T-cell (primary cell): ENCODE measurements around the gene GARIN5B. TPM values are rescaled to one million over a fixed set of nuclear protein-coding genes. Genes with fewer than 3 reads are reported as not detected.

Source experiments
- ATAC-seq, 4 experiments: fragments of 200-7000 bp in 3 of 4; fragments of 150-1000 bp in 1 of 4; cut with Tn5 transposase; replicated peaks in 1 of 4; 1 replicate in 3 of 4; 2 replicates in 1 of 4; pipeline ENCODE4 v1.10.0; 2021; ENCODE audit warnings: moderate library complexity in 3 of 4, mild to moderate bottlenecking in 2 of 4, moderate number of reproducible peaks in 1 of 4
- CTCF ChIA-PET, 2 donors: fragments of 300-600 bp; sonication (Branson Sonifier 250); formaldehyde crosslinking; loops; one replicate each; lab custom pipeline; 2022; ENCODE audit warnings: antibody characterized with exemption in 2 of 2; lab: Charles Lee
- POLR2A ChIA-PET, 2 donors: fragments of 300-600 bp; sonication (Branson Sonifier 250); formaldehyde crosslinking; loops; one replicate each; lab custom pipeline; 2022; ENCODE audit warnings: antibody characterized with exemption in 2 of 2; lab: Charles Lee
- DNase-seq, 35 experiments: peaks; one replicate each; pipeline versions ENCODE4 v3.0.0 to v3.0.0-alpha.2; 2013 to 2023
- H3K27ac ChIP-seq: one replicate; pipeline ENCODE4 v1.5.1; 2013; ENCODE audit warnings: low read length
- H3K27me3 ChIP-seq, 2 experiments: replicated peaks in 1 of 2; 1 replicate in 1 of 2; 2 replicates in 1 of 2; pipeline versions ENCODE4 v1.6.1 to v1.7.0; 2013; ENCODE audit warnings: low read length in 1 of 2, mixed read lengths in 1 of 2; ENCODE audit not compliant: control insufficient read depth in 2 of 2, insufficient read depth in 2 of 2; ENCODE audit errors: extremely low read depth in 1 of 2
- H3K36me3 ChIP-seq, 2 donors: 1 replicate in 1 of 2; 2 replicates in 1 of 2; pipeline versions ENCODE4 v1.6.1 to v1.7.0; 2013; ENCODE audit warnings: low read length in 1 of 2; ENCODE audit not compliant: control insufficient read depth in 2 of 2, insufficient read depth in 1 of 2; ENCODE audit errors: extremely low read depth in 1 of 2
- H3K4me1 ChIP-seq, 2 experiments: 1 replicate in 1 of 2; 2 replicates in 1 of 2; pipeline versions ENCODE4 v1.6.1 to v1.7.0; 2013; ENCODE audit warnings: low read length in 2 of 2, mixed read lengths in 1 of 2; ENCODE audit not compliant: insufficient read depth in 2 of 2, control insufficient read depth in 1 of 2; ENCODE audit errors: extremely low read depth in 1 of 2
- H3K4me3 ChIP-seq, 2 donors: 1 replicate in 1 of 2; 2 replicates in 1 of 2; pipeline versions ENCODE4 v1.5.1 to v1.7.0; 2013; ENCODE audit warnings: mild to moderate bottlenecking in 2 of 2, low read length in 1 of 2, moderate library complexity in 1 of 2; ENCODE audit not compliant: control insufficient read depth in 1 of 2; ENCODE audit errors: extremely low read depth in 1 of 2
- H3K9me3 ChIP-seq: 2 replicates; pipeline ENCODE4 v1.7.0; 2013
- H3K27ac Mint-ChIP-seq, 2 donors: one replicate each; pipeline ENCODE4 v1.8.0; 2020 to 2021; ENCODE audit warnings: mild to moderate bottlenecking in 2 of 2, mixed read lengths in 2 of 2
- H3K27me3 Mint-ChIP-seq, 2 donors: one replicate each; pipeline ENCODE4 v1.8.0; 2021 to 2022; ENCODE audit warnings: mixed read lengths in 2 of 2
- H3K36me3 Mint-ChIP-seq: one replicate; pipeline ENCODE4 v1.8.0; 2021; ENCODE audit warnings: mixed read lengths
- H3K4me1 Mint-ChIP-seq, 3 donors: one replicate each; pipeline ENCODE4 v1.8.0; 2020 to 2022; ENCODE audit warnings: mixed read lengths in 3 of 3, mild to moderate bottlenecking in 1 of 3
- H3K4me3 Mint-ChIP-seq, 3 donors: one replicate each; pipeline ENCODE4 v1.8.0; 2020 to 2022; ENCODE audit warnings: mild to moderate bottlenecking in 3 of 3, mixed read lengths in 3 of 3, moderate library complexity in 3 of 3
- H3K9me3 Mint-ChIP-seq, 3 donors: one replicate each; pipeline ENCODE4 v1.8.0; 2020 to 2022; ENCODE audit warnings: mixed read lengths in 3 of 3
- WGBS: methylation state at CpG from one replicate; pipeline ENCODE4 v1.1.5; 2013; ENCODE audit warnings: missing lambda C conversion rate; ENCODE audit not compliant: insufficient coverage; 5-methylcytosine and 5-hydroxymethylcytosine counted together
- total RNA-seq, 35 experiments: library from RNA in 6 of 35; stranded (reverse) in 6 of 35; fragments of 120-200 nt in 1 of 35; gene quantifications; one replicate each; pipeline versions ENCODE4 v1.2.1 to v1.2.4 and lab custom pipeline; 2013 to 2026

The GARIN5B gene
- total RNA-seq, 5 donors from 2014 or later (not counting 1 experiment from before 2014, with no cell fraction given) = not detected

GRCh38 chr19:55372316-55373081 is 9.4 kb upstream of the GARIN5B start:
- ATAC-seq (no peak), DNase-seq (peak in 1 of 35 experiments; percentile 25)
- H3K4me3 ChIP-seq = no peak overlapping the region
- H3K27me3 ChIP-seq = peaks cover 4 to 93% of the 10 kb centered on the region in 2 experiments
- CTCF ChIA-PET = interaction anchor here (0.5 kb wide), 2 partner anchors 34 to 169 kb away, joined by 3 read pairs; no protein-coding TSS in a partner anchor
- Mint-ChIP-seq H3K36me3 (no peaks in the 10 kb centered on the region), H3K4me3 (no peak overlapping the region), H3K27me3 (peaks cover 27 to 52% of the 10 kb centered on the region in 2 donors), H3K27ac (no peak overlapping the region), H3K9me3 (no peaks in the 10 kb centered on the region), H3K4me1 (peaks cover 9 to 16% (median 14%) of the 10 kb centered on the region in 3 donors)
- WGBS = 38% methylated on average over 17 of the region's 24 CpGs
- peaks cover 0 to 4% of the 10 kb centered on the region in 2 donors for H3K36me3 ChIP-seq
- POLR2A ChIA-PET = interaction anchor here in 1 of 2 donors (0.6 kb wide), 1 partner anchor 47 kb away, joined by 4 read pairs; no protein-coding TSS in a partner anchor
- no peak overlapping the region for H3K27ac ChIP-seq
- H3K9me3 ChIP-seq = no peaks in the 10 kb centered on the region
- peaks cover 0 to 18% of the 10 kb centered on the region in 2 experiments for H3K4me1 ChIP-seq

- CTCF ChIA-PET = no interaction called here
Measured at GRCh38 chr19:55370305-55370988, 7.4 kb upstream of the GARIN5B start, which contains the start of gene IL11. TSS of gene IL11 (minus strand) at chr19:55370463. CDS start at chr19:55370310, 153 bp downstream.

GRCh38 chr19:55369653-55370304 is 6.7 kb upstream of the GARIN5B start:
- Histone ChIP-seq H3K4me1 (peaks cover 0 to 18% of the 10 kb centered on the region in 2 experiments), H3K27me3 (peaks cover 4 to 91% of the 10 kb centered on the region in 2 experiments), H3K27ac (no peak overlapping the region), H3K4me3 (peak overlapping the region; percentile 17 to 56), H3K36me3 (no peaks in the 10 kb centered on the region), H3K9me3 (no peaks in the 10 kb centered on the region)
- 2% methylated on average over 45 of the region's 59 CpGs for WGBS
- Mint-ChIP-seq H3K9me3 (no peaks in the 10 kb centered on the region), H3K27ac (peak overlapping the region in 1 of 2 donors; percentile 39), H3K36me3 (no peaks in the 10 kb centered on the region), H3K4me3 (peak overlapping the region; percentile 59 to 81 (median 65)), H3K27me3 (peaks cover 27 to 45% of the 10 kb centered on the region in 2 donors), H3K4me1 (peaks cover 9 to 16% (median 14%) of the 10 kb centered on the region in 3 donors)
- ChIA-PET POLR2A (no interaction called here), CTCF (no interaction called here)
- DNase-seq (peak in 10 of 35 experiments; percentile 18 to 50 (median 31)), ATAC-seq (peak; percentile 59 to 72 (median 70))

More at GRCh38 chr19:55370305-55370988, 7.4 kb upstream of the GARIN5B start, which contains the start of gene IL11:
- H3K27me3 Mint-ChIP-seq = peaks cover 27 to 47% of the 10 kb centered on the region in 2 donors
- Histone ChIP-seq H3K27me3 (peaks cover 4 to 94% of the 10 kb centered on the region in 2 experiments), H3K27ac (no peak within 1 kb of the TSS), H3K36me3 (no peaks in the 10 kb centered on the region), H3K9me3 (no peaks in the 10 kb centered on the region), H3K4me3 (peak within 1 kb of the TSS; percentile 17 to 56), H3K4me1 (peaks cover 0 to 18% of the 10 kb centered on the region in 2 experiments)
- ATAC-seq (no peak), DNase-seq (no peak)
- H3K4me1 Mint-ChIP-seq = peaks cover 9 to 16% (median 14%) of the 10 kb centered on the region in 3 donors
- H3K27ac Mint-ChIP-seq = peak within 1 kb of the TSS in 1 of 2 donors; percentile 39
- H3K4me3 Mint-ChIP-seq = peak within 1 kb of the TSS; percentile 59 to 81 (median 65)
- POLR2A ChIA-PET = no interaction called here
- no peaks in the 10 kb centered on the region for H3K9me3 Mint-ChIP-seq
- no peaks in the 10 kb centered on the region for H3K36me3 Mint-ChIP-seq
- 10% methylated on average over 2 of the region's 32 CpGs for WGBS

- POLR2A ChIA-PET = interaction anchor here in 1 of 2 donors (0.6 kb wide), 1 partner anchor 36 kb away, joined by 3 read pairs; no protein-coding TSS in a partner anchor
- H3K36me3 Mint-ChIP-seq = no peaks in the 10 kb centered on the region
- no peak overlapping the region for H3K27ac ChIP-seq
- H3K4me1 Mint-ChIP-seq = peaks cover 9 to 16% (median 14%) of the 10 kb centered on the region in 3 donors
- no peak overlapping the region for H3K27ac Mint-ChIP-seq
- 18% methylated on average over 45 of the region's 54 CpGs for WGBS
- H3K27me3 ChIP-seq = peaks cover 4 to 82% of the 10 kb centered on the region in 2 experiments
- H3K27me3 Mint-ChIP-seq = peaks cover 26 to 44% of the 10 kb centered on the region in 2 donors
- no peak overlapping the region for H3K4me3 ChIP-seq
- H3K9me3 ChIP-seq = no peaks in the 10 kb centered on the region
- H3K9me3 Mint-ChIP-seq = no peaks in the 10 kb centered on the region
- peak overlapping the region in 1 of 3 donors; percentile 46 for H3K4me3 Mint-ChIP-seq
- peaks cover 0 to 18% of the 10 kb centered on the region in 2 experiments for H3K4me1 ChIP-seq
- no peaks in the 10 kb centered on the region for H3K36me3 ChIP-seq
- ATAC-seq (peak in 3 of 4 experiments; percentile 31 to 54 (median 37)), DNase-seq (no peak)
- CTCF ChIA-PET = interaction anchor here in 1 of 2 donors (0.6 kb wide), 1 partner anchor 93 kb away, joined by 3 read pairs; no protein-coding TSS in a partner anchor
Measured at GRCh38 chr19:55368701-55369563, 5.9 kb upstream of the GARIN5B start.

GRCh38 chr19:55368106-55368505 is 5.0 kb upstream of the GARIN5B start:
- no peaks in the 10 kb centered on the region for H3K9me3 ChIP-seq
- no peak overlapping the region for H3K27ac ChIP-seq
- Mint-ChIP-seq H3K9me3 (no peaks in the 10 kb centered on the region), H3K27me3 (peaks cover 21 to 39% of the 10 kb centered on the region in 2 donors), H3K4me1 (peaks cover 6 to 14% (median 12%) of the 10 kb centered on the region in 3 donors), H3K36me3 (no peaks in the 10 kb centered on the region), H3K27ac (no peak overlapping the region), H3K4me3 (peak overlapping the region in 1 of 3 donors; percentile 46)
- ChIA-PET POLR2A (interaction anchor here in 1 of 2 donors (0.6 kb wide), 1 partner anchor 35 kb away, joined by 3 read pairs; no protein-coding TSS in a partner anchor), CTCF (interaction anchor here in 1 of 2 donors (0.6 kb wide), 1 partner anchor 92 kb away, joined by 3 read pairs; no protein-coding TSS in a partner anchor)
- no peaks in the 10 kb centered on the region for H3K36me3 ChIP-seq
- no peak for ATAC-seq
- 91% methylated on average over 10 of the region's 16 CpGs for WGBS
- no peak overlapping the region for H3K4me3 ChIP-seq
- H3K27me3 ChIP-seq = peaks cover 4 to 75% of the 10 kb centered on the region in 2 experiments
- peaks cover 0 to 18% of the 10 kb centered on the region in 2 experiments for H3K4me1 ChIP-seq
- DNase-seq = no peak
